Keratinocyte (primary cell): ENCODE data around the gene TANGO2. TPM values are rescaled to one million over a fixed set of nuclear protein-coding genes. Genes with fewer than 3 reads are reported as not detected.

ENCODE experiments used
- DNase-seq: peaks from one replicate; pipeline ENCODE4 v3.0.0-alpha.2; 2011; ENCODE audit warnings: low read depth, missing footprints, low spot score
- FAIRE-seq: peaks from 2 replicates; lab custom pipeline; 2011; peaks lifted over from hg19 to GRCh38; lab: Jason Lieb, UNC
- H2AFZ ChIP-seq: 2 replicates; pipeline ENCODE4 v1.6.0; 2012; ENCODE audit warnings: low read length, control low read depth, inconsistent platforms; ENCODE audit not compliant: control insufficient read depth
- H3K27ac ChIP-seq: 2 replicates; pipeline ENCODE4 v1.5.1; 2011; ENCODE audit warnings: low read length; ENCODE audit not compliant: control insufficient read depth, insufficient read depth
- H3K27me3 ChIP-seq: 3 replicates; pipeline ENCODE4 v1.6.0; 2011; ENCODE audit warnings: low read length; ENCODE audit not compliant: control insufficient read depth, insufficient read depth; ENCODE audit errors: extremely low read depth
- H3K36me3 ChIP-seq, 2 experiments: 2 replicates in 1 of 2; 3 replicates in 1 of 2; pipeline ENCODE4 v1.5.1; 2011; ENCODE audit warnings: low read length in 2 of 2, mild to moderate bottlenecking in 1 of 2; ENCODE audit not compliant: control insufficient read depth in 2 of 2, insufficient read depth in 2 of 2; ENCODE audit errors: extremely low read depth in 1 of 2
- H3K4me1 ChIP-seq: 3 replicates; pipeline ENCODE4 v1.5.1; 2011; ENCODE audit warnings: low read length; ENCODE audit not compliant: control insufficient read depth, insufficient read depth; ENCODE audit errors: extremely low read depth
- H3K4me2 ChIP-seq: 3 replicates; pipeline ENCODE4 v1.6.0; 2011; ENCODE audit warnings: low read depth, low read length; ENCODE audit not compliant: control insufficient read depth, insufficient read depth; ENCODE audit errors: extremely low read depth
- H3K4me3 ChIP-seq, 3 experiments: fragments of 200-600 bp in 1 of 3; sonication (generic) in 1 of 3; 2 replicates in 2 of 3; 3 replicates in 1 of 3; pipeline ENCODE4 v1.5.1; 2011 to 2016; ENCODE audit warnings: low read length in 3 of 3, mild to moderate bottlenecking in 3 of 3, control low read depth in 2 of 3, inconsistent platforms in 1 of 3, low read depth in 1 of 3, mixed read lengths in 1 of 3, mixed run types in 1 of 3, moderate library complexity in 1 of 3; ENCODE audit not compliant: control insufficient read depth in 2 of 3, insufficient read depth in 2 of 3; ENCODE audit errors: extremely low read depth in 1 of 3
- H3K79me2 ChIP-seq: 2 replicates; pipeline ENCODE4 v1.6.0; 2012; ENCODE audit warnings: low read length; ENCODE audit not compliant: control insufficient read depth, insufficient read depth
- H3K9ac ChIP-seq: 3 replicates; pipeline ENCODE4 v1.6.0; 2011; ENCODE audit warnings: low read length; ENCODE audit not compliant: control insufficient read depth, insufficient read depth; ENCODE audit errors: extremely low read depth
- H3K9me1 ChIP-seq: 3 replicates; pipeline ENCODE4 v1.6.0; 2011; ENCODE audit warnings: low read length; ENCODE audit not compliant: control insufficient read depth, insufficient read depth; ENCODE audit errors: extremely low read depth
- H3K9me3 ChIP-seq: 2 replicates; pipeline ENCODE4 v1.5.1; 2012; ENCODE audit warnings: low read depth, low read length; ENCODE audit not compliant: control insufficient read depth
- H4K20me1 ChIP-seq: 3 replicates; pipeline ENCODE4 v1.6.0; 2011; ENCODE audit warnings: low read length; ENCODE audit not compliant: control insufficient read depth, insufficient read depth; ENCODE audit errors: extremely low read depth
- EZH2 ChIP-seq: IDR thresholded peaks from one replicate; pipeline ENCODE4 v1.6.1; 2012; ENCODE audit warnings: inconsistent platforms, mild to moderate bottlenecking, low read length, moderate library complexity
- dilution Hi-C: fragments of 300-500 bp; cut with MboI; formaldehyde crosslinking; loops from one replicate; pipeline ENCODE4 v1.7.0; 2020; ENCODE audit warnings: low sequenced_read_pairs; ENCODE audit not compliant: extremely low pct_ligation_motif_present
- polyA minus RNA-seq, 3 experiments: library from RNA; depleted of rRNA, polyadenylated mRNA; stranded (reverse); fragments of >200 nt; gene quantifications; 1 replicate in 1 of 3; 2 replicates in 1 of 3; 3 replicates in 1 of 3; pipeline ENCODE4 v1.2.3, GENCODE V29; 2011
- polyA plus RNA-seq, 5 experiments: library from polyadenylated mRNA; depleted of rRNA in 3 of 5; stranded (reverse) in 3 of 5; stranded (forward) in 1 of 5; unstranded in 1 of 5; fragments of >200 nt; gene quantifications; 1 replicate in 1 of 5; 2 replicates in 3 of 5; 3 replicates in 1 of 5; pipeline versions ENCODE4 v1.2.1 to v1.2.3, GENCODE V29; 2011 to 2012; ENCODE audit warnings: missing spikeins in 2 of 5, low read depth in 1 of 5, low replicate concordance in 1 of 5
- TF ChIP-seq, protein P1 (sequence below), 3 experiments: IDR thresholded peaks in 1 of 3; conservative IDR thresholded peaks in 1 of 3; optimal IDR thresholded peaks in 1 of 3; 2 replicates in 2 of 3; 3 replicates in 1 of 3; pipeline versions ENCODE3 to v1.5.1; 2011; ENCODE audit warnings: low read length in 3 of 3, mild to moderate bottlenecking in 3 of 3, moderate library complexity in 2 of 3, control low read depth in 1 of 3, inconsistent platforms in 1 of 3; ENCODE audit not compliant: insufficient read depth in 2 of 3; ENCODE audit errors: extremely low read depth in 1 of 3

The TANGO2 gene, protein sequence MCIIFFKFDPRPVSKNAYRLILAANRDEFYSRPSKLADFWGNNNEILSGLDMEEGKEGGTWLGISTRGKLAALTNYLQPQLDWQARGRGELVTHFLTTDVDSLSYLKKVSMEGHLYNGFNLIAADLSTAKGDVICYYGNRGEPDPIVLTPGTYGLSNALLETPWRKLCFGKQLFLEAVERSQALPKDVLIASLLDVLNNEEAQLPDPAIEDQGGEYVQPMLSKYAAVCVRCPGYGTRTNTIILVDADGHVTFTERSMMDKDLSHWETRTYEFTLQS
- polyA plus RNA-seq (20.1 to 30.7 TPM (median 28.1 TPM) in 3 replicates), polyA minus RNA-seq (53.7 to 73.9 TPM (median 69.5 TPM) in 3 replicates)
- 8.9 TPM for polyA plus RNA-seq (2011; ENCODE audit: low read depth)
- polyA plus RNA-seq (2011; cell fraction: cytosol; rRNA removed) = 23.4 and 27.4 TPM in 2 replicates
- polyA plus RNA-seq (2011; cell fraction: nucleus; rRNA removed) = 25.0 and 31.0 TPM in 2 replicates
- 13.8 and 20.3 TPM in 2 replicates for polyA plus RNA-seq (2012; ENCODE audit: low replicate concordance)
- polyA minus RNA-seq (2011; cell fraction: cytosol; rRNA and poly(A)+ RNA removed) = 33.0 TPM
- polyA minus RNA-seq (2011; cell fraction: nucleus; rRNA and poly(A)+ RNA removed) = 11.0 and 15.4 TPM in 2 replicates

DNA sequence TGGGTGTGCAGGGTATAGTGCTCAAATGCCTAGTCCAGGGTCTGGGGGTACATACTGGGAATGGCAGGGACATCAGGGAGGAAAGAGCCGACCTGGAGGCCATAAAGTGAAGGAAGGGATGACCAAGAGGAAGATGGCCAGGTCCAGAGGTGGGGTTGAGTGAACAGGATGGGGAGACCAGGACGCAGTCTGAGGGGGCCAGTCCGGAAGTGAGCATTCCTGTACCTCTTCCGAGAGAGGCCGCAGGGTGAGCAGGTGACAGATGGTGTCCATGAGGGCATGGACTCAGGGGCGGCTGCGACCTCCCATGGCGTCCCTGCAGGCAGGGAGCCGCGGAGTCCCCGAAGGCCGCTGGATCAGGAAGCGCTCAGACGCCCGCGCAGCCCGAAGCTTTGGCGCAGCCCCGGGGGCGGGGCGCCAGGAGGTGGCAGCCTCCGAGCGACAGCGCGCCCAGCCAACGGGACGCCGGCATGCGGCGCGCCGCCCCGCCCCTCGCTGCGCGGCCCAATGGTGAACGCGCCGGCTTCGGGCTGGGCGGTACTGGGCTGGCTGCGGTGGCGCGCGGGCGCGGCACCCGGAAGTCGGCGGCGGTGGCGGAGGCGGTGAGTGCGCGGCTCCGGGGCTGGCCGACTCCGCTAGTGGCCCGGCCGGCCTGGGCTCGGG lies at the start of gene TANGO2:
TANGO2 (plus strand) TSS at position 578 of the 663 bp plus-strand sequence. CDS start 15,689 bp downstream, outside the sequence.
- dilution Hi-C loops = no loop called here
- Histone ChIP-seq H3K4me1 (peaks cover 19% of the 10 kb centered on the region), H3K4me3 (peak within 1 kb of the TSS; percentile 82 to 92 (median 86)), H3K27ac (peak within 1 kb of the TSS; percentile 68), H3K9me3 (no peaks in the 10 kb centered on the region), H3K9ac (peak within 1 kb of the TSS; percentile 92), H3K9me1 (peaks cover 2% of the 10 kb centered on the region), H4K20me1 (no peaks in the 10 kb centered on the region), H3K36me3 (peaks cover 2 to 7% of the 10 kb centered on the region in 2 experiments), H3K27me3 (peaks cover 6% of the 10 kb centered on the region), H3K79me2 (peaks cover 27% of the 10 kb centered on the region), H2AFZ (peak within 1 kb of the TSS; percentile 85), H3K4me2 (peak within 1 kb of the TSS; percentile 99)
- FAIRE-seq (peak; percentile 34), DNase-seq (peak; percentile 30)
- TF ChIP-seq, protein P1, sequence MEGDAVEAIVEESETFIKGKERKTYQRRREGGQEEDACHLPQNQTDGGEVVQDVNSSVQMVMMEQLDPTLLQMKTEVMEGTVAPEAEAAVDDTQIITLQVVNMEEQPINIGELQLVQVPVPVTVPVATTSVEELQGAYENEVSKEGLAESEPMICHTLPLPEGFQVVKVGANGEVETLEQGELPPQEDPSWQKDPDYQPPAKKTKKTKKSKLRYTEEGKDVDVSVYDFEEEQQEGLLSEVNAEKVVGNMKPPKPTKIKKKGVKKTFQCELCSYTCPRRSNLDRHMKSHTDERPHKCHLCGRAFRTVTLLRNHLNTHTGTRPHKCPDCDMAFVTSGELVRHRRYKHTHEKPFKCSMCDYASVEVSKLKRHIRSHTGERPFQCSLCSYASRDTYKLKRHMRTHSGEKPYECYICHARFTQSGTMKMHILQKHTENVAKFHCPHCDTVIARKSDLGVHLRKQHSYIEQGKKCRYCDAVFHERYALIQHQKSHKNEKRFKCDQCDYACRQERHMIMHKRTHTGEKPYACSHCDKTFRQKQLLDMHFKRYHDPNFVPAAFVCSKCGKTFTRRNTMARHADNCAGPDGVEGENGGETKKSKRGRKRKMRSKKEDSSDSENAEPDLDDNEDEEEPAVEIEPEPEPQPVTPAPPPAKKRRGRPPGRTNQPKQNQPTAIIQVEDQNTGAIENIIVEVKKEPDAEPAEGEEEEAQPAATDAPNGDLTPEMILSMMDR (optimal IDR thresholded peaks at IDR 0.05 in 1 of 3, IDR thresholded peaks at IDR 0.05 in 1 of 3, conservative IDR thresholded peaks at IDR 0.05 in 1 of 3; ENCODE audit: extremely low read depth in 1 of 3, insufficient read depth in 2 of 3, low read length in 3 of 3) = no peak
- TF ChIP-seq EZH2 = no peak

DNA sequence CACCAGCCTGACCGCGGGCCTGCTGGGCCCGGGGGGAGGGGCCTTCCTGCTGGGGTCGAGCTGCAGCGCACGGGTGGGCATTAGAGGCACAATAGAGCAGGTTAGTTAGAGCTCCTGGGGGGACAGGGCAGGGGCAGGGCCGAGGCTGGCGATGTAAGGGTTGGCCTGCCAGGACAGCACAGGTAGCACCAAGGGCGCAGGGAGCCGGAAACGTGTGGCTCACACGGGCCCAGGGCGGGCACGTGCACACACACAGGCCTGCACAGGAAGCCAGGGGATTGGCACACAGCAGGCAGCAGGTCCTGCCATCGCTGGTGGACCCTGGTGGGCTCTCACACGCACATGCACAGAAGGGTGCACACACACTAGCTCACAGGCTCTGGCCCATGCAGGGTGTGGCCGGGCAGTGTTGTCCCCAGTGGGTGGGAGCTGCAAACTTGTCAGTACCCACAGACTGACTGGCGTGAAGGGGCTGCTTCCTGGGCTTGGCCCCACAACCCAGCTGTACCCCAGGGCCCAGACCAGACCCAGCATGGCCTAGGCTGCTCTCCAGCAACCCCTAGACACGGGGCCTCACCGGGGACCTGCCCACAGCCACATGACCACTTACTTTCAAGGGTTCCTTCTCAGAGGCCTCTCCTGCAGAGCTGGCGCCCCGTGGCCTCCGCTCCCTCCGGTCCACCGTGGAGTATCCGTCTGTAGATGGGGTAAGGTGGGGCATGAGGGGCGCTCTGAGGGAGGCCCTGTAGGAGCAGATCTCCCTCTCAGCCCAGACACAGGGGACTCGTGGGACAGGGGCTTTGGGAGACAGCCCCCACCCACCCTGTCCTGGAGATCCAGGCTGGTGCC lies 49.4 kb upstream of the TANGO2 start:
- peaks cover 3% of the 10 kb centered on the region for H3K9me1 ChIP-seq
- dilution Hi-C loops = no loop called here
- H3K4me1 ChIP-seq = peaks cover 18% of the 10 kb centered on the region
- no peak overlapping the region for H3K4me3 ChIP-seq
- TF ChIP-seq EZH2 = no peak
- TF ChIP-seq, protein P1 (optimal IDR thresholded peaks at IDR 0.05 in 1 of 3, IDR thresholded peaks at IDR 0.05 in 1 of 3, conservative IDR thresholded peaks at IDR 0.05 in 1 of 3; ENCODE audit: extremely low read depth in 1 of 3, insufficient read depth in 2 of 3, low read length in 3 of 3) = no peak
- no peak overlapping the region for H3K27ac ChIP-seq
- no peaks in the 10 kb centered on the region for H3K9me3 ChIP-seq
- H3K9ac ChIP-seq = no peak overlapping the region
- no peaks in the 10 kb centered on the region for H3K79me2 ChIP-seq
- peaks cover 5% of the 10 kb centered on the region for H4K20me1 ChIP-seq
- H3K4me2 ChIP-seq = no peak overlapping the region
- H2AFZ ChIP-seq = no peak overlapping the region
- H3K36me3 ChIP-seq = peaks cover 12 to 25% of the 10 kb centered on the region in 2 experiments
- H3K27me3 ChIP-seq = no peaks in the 10 kb centered on the region
- no peak for DNase-seq
- no peak for FAIRE-seq
